CD14-positive monocyte (primary cell): Measurements from ENCODE around the gene MB21D2. TPM values are rescaled to one million over a fixed set of nuclear protein-coding genes. Genes with fewer than 3 reads are reported as not detected.
"Not testable (repeated sequence)": the region's sequence is repeated elsewhere in the genome, so short reads cannot be mapped to it uniquely, and the experiment has no call there.

Experiments used
- DNase-seq, 3 donors: peaks; one replicate each; pipeline ENCODE4 v3.0.0-alpha.2; 2011 to 2022
- H2AFZ ChIP-seq: 2 replicates; pipeline ENCODE4 v1.6.0; 2012; ENCODE audit warnings: mild to moderate bottlenecking, low read depth, low read length, inconsistent platforms; ENCODE audit not compliant: insufficient read depth, poor library complexity, severe bottlenecking
- H3K27ac ChIP-seq, 2 donors: 1 replicate in 1 of 2; 2 replicates in 1 of 2; pipeline ENCODE4 v1.5.1; 2012 to 2013; ENCODE audit warnings: low read length in 2 of 2, control low read depth in 1 of 2, inconsistent platforms in 1 of 2, low read depth in 1 of 2, mild to moderate bottlenecking in 1 of 2
- H3K27me3 ChIP-seq, 2 donors: one replicate each; pipeline versions ENCODE4 v1.6.0 to v1.6.1; 2011 to 2013; ENCODE audit warnings: low read length in 2 of 2; ENCODE audit not compliant: control insufficient read depth in 2 of 2, insufficient read depth in 2 of 2
- H3K36me3 ChIP-seq, 2 donors: replicated peaks in 1 of 2; 1 replicate in 1 of 2; 2 replicates in 1 of 2; pipeline versions ENCODE4 v1.5.1 to v1.6.1; 2012 to 2013; ENCODE audit warnings: low read length in 2 of 2, control low read depth in 1 of 2, inconsistent platforms in 1 of 2, mild to moderate bottlenecking in 1 of 2; ENCODE audit not compliant: insufficient read depth in 2 of 2, control insufficient read depth in 1 of 2
- H3K4me1 ChIP-seq, 2 donors: 1 replicate in 1 of 2; 2 replicates in 1 of 2; pipeline versions ENCODE4 v1.5.1 to v1.6.1; 2012 to 2013; ENCODE audit warnings: low read length in 2 of 2, control low read depth in 1 of 2, inconsistent platforms in 1 of 2, mild to moderate bottlenecking in 1 of 2, moderate library complexity in 1 of 2; ENCODE audit not compliant: insufficient read depth in 2 of 2, control insufficient read depth in 1 of 2
- H3K4me2 ChIP-seq: replicated peaks from 2 replicates; pipeline ENCODE3; 2012; ENCODE audit warnings: low read length, moderate library complexity, mild to moderate bottlenecking; ENCODE audit not compliant: poor library complexity, severe bottlenecking; ENCODE audit errors: extremely low read depth
- H3K4me3 ChIP-seq, 3 experiments: fragments of 200-600 bp in 1 of 3; sonication (generic) in 1 of 3; replicated peaks in 1 of 3; 1 replicate in 2 of 3; 2 replicates in 1 of 3; pipeline ENCODE4 v1.5.1; 2011 to 2013; ENCODE audit warnings: low read length in 3 of 3, mild to moderate bottlenecking in 3 of 3, control low read depth in 2 of 3, low read depth in 2 of 3, inconsistent platforms in 1 of 3, moderate library complexity in 1 of 3
- H3K79me2 ChIP-seq: 2 replicates; pipeline ENCODE4 v1.6.0; 2012; ENCODE audit warnings: mild to moderate bottlenecking, control low read depth, inconsistent platforms, low read length, moderate library complexity; ENCODE audit not compliant: insufficient read depth
- H3K9ac ChIP-seq: 2 replicates; pipeline ENCODE4 v1.6.0; 2017; ENCODE audit warnings: low read length, mild to moderate bottlenecking; ENCODE audit not compliant: insufficient read depth, poor library complexity, severe bottlenecking
- H3K9me3 ChIP-seq, 2 donors: replicated peaks in 1 of 2; 1 replicate in 1 of 2; 2 replicates in 1 of 2; pipeline versions ENCODE4 v1.5.1 to v1.6.1; 2012 to 2013; ENCODE audit warnings: low read length in 2 of 2, control low read depth in 1 of 2; ENCODE audit not compliant: control insufficient read depth in 1 of 2, insufficient read depth in 1 of 2
- H4K20me1 ChIP-seq: 2 replicates; pipeline ENCODE4 v1.6.0; 2012; ENCODE audit warnings: mild to moderate bottlenecking, low read length, control low read depth, moderate library complexity; ENCODE audit not compliant: insufficient read depth
- H3K27ac Mint-ChIP-seq, 7 donors: one replicate each; pipeline ENCODE4 v1.8.0; 2020; ENCODE audit warnings: mild to moderate bottlenecking in 7 of 7, mixed read lengths in 7 of 7, moderate library complexity in 6 of 7, inconsistent platforms in 2 of 7
- H3K27me3 Mint-ChIP-seq, 3 donors: one replicate each; pipeline ENCODE4 v1.8.0; 2021 to 2022; ENCODE audit warnings: low read depth in 3 of 3, mild to moderate bottlenecking in 3 of 3, mixed read lengths in 3 of 3, moderate library complexity in 3 of 3, inconsistent platforms in 1 of 3
- H3K36me3 Mint-ChIP-seq, 2 donors: one replicate each; pipeline ENCODE4 v1.8.0; 2020; ENCODE audit warnings: mixed read lengths in 2 of 2, inconsistent platforms in 1 of 2, mild to moderate bottlenecking in 1 of 2
- H3K4me1 Mint-ChIP-seq: one replicate; pipeline ENCODE4 v1.8.0; 2020; ENCODE audit warnings: mild to moderate bottlenecking, mixed read lengths
- H3K4me3 Mint-ChIP-seq, 2 donors: one replicate each; pipeline ENCODE4 v1.8.0; 2020; ENCODE audit warnings: mild to moderate bottlenecking in 2 of 2, mixed read lengths in 2 of 2, moderate library complexity in 1 of 2
- H3K9me3 Mint-ChIP-seq, 7 donors: one replicate each; pipeline ENCODE4 v1.8.0; 2020 to 2022; ENCODE audit warnings: mixed read lengths in 7 of 7, mild to moderate bottlenecking in 6 of 7, moderate library complexity in 6 of 7, inconsistent platforms in 2 of 7
- WGBS: methylation state at CpG from one replicate; pipeline ENCODE4 v1.1.5; 2013; ENCODE audit warnings: missing lambda C conversion rate; ENCODE audit not compliant: insufficient coverage; 5-methylcytosine and 5-hydroxymethylcytosine counted together
- intact Hi-C, 2 donors: fragments of 100-400 bp; cut with micrococcal nuclease; formaldehyde crosslinking; loops; one replicate each; pipeline versions ENCODE4 v1.15.0 to v1.15.1; 2023
- polyA plus RNA-seq, 3 donors: library from polyadenylated mRNA; depleted of rRNA in 1 of 3; unstranded in 2 of 3; stranded (reverse) in 1 of 3; fragments of 300-500 nt in 2 of 3; fragments of >200 nt in 1 of 3; fragmentation: Illumina TruSeq in 2 of 3; gene quantifications; 1 replicate in 2 of 3; 2 replicates in 1 of 3; pipeline ENCODE4 v1.2.3, GENCODE V29; 2012 to 2021
- TF ChIP-seq, protein P1 (sequence below): fragments of 200-600 bp; IDR thresholded peaks from one replicate; pipeline ENCODE4 v1.8.0; 2022; ENCODE audit warnings: antibody characterized with exemption, mild to moderate bottlenecking

Gene MB21D2
- polyA plus RNA-seq, 3 donors = 0.37 to 0.77 (median 0.59) TPM

DNA sequence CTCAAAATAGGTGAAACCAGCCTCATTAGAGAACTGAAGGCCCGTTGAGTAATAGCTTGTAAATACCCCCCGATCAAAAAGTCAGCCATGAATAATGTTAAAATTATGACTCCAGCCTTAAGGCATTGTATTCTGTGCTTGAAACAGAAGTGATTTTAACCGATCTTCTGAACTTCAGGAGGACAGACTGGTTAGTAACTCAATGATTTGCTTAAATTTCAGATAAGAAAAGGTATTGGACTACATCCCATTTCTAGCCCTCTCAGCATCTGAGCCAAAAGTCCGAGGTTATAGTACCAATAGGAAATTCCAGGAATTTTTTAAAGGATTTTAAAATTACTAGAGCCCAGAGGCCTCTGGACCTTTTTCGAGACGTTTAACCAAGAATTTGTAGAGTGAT is 122.6 kb downstream of the MB21D2 start:
- no peak overlapping the region for H2AFZ ChIP-seq
- Mint-ChIP-seq H3K36me3 (no peaks in the 10 kb centered on the region), H3K9me3 (no peaks in the 10 kb centered on the region), H3K4me3 (no peak overlapping the region), H3K27ac (no peak overlapping the region), H3K27me3 (no peaks in the 10 kb centered on the region), H3K4me1 (no peaks in the 10 kb centered on the region)
- TF ChIP-seq, protein P1, sequence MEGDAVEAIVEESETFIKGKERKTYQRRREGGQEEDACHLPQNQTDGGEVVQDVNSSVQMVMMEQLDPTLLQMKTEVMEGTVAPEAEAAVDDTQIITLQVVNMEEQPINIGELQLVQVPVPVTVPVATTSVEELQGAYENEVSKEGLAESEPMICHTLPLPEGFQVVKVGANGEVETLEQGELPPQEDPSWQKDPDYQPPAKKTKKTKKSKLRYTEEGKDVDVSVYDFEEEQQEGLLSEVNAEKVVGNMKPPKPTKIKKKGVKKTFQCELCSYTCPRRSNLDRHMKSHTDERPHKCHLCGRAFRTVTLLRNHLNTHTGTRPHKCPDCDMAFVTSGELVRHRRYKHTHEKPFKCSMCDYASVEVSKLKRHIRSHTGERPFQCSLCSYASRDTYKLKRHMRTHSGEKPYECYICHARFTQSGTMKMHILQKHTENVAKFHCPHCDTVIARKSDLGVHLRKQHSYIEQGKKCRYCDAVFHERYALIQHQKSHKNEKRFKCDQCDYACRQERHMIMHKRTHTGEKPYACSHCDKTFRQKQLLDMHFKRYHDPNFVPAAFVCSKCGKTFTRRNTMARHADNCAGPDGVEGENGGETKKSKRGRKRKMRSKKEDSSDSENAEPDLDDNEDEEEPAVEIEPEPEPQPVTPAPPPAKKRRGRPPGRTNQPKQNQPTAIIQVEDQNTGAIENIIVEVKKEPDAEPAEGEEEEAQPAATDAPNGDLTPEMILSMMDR = no peak
- H3K36me3 ChIP-seq = no peaks in the 10 kb centered on the region
- no peaks in the 10 kb centered on the region for H3K79me2 ChIP-seq
- no peaks in the 10 kb centered on the region for H3K4me1 ChIP-seq
- no peak overlapping the region for H3K4me3 ChIP-seq
- peaks cover 0 to 2% of the 10 kb centered on the region in 2 donors for H3K27me3 ChIP-seq
- no CpG with 5 or more reads among the region's 6 CpGs for WGBS
- H3K9me3 ChIP-seq = no peaks in the 10 kb centered on the region
- H3K9ac ChIP-seq = no peak overlapping the region
- DNase-seq = no peak
- no peaks in the 10 kb centered on the region for H4K20me1 ChIP-seq
- H3K27ac ChIP-seq = no peak overlapping the region
- intact Hi-C loops = no loop called here
- H3K4me2 ChIP-seq = no peak overlapping the region

DNA sequence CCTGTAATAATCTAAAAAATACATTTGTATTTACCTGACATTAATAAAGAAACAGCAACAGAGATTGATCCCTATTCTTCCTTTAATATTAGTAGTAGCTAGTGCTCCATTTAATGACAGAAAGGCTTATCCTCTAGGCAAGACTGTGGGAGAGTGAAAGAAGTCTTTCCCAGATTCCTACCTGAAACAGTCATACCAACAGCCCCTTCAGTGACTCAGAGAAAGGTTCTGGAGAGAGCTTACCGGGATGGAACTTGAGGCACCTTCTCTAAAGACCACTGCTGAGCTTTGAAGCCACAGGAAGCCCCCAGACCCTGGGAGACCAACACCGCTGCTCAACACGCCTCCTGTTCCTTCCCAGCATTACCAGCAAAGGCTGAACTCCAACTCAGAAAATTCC is 123.4 kb downstream of the MB21D2 start:
- H3K4me3 ChIP-seq = no peak overlapping the region
- H3K4me2 ChIP-seq = no peak overlapping the region
- no peak overlapping the region for H2AFZ ChIP-seq
- Mint-ChIP-seq H3K27ac (no peak overlapping the region), H3K27me3 (peaks cover 0 to 4% (median 0%) of the 10 kb centered on the region in 3 donors), H3K4me1 (no peaks in the 10 kb centered on the region), H3K9me3 (no peaks in the 10 kb centered on the region), H3K36me3 (no peaks in the 10 kb centered on the region), H3K4me3 (no peak overlapping the region)
- H3K79me2 ChIP-seq = no peaks in the 10 kb centered on the region
- H4K20me1 ChIP-seq = no peaks in the 10 kb centered on the region
- no peaks in the 10 kb centered on the region for H3K4me1 ChIP-seq
- no peak for DNase-seq
- TF ChIP-seq, protein P1 = no peak
- no peaks in the 10 kb centered on the region for H3K9me3 ChIP-seq
- H3K36me3 ChIP-seq = no peaks in the 10 kb centered on the region
- intact Hi-C loops = no loop called here
- H3K27me3 ChIP-seq = peaks cover 0 to 2% of the 10 kb centered on the region in 2 donors
- H3K9ac ChIP-seq = no peak overlapping the region
- H3K27ac ChIP-seq = no peak overlapping the region
- WGBS = 83% methylated on average over 3 of the region's 3 CpGs

DNA sequence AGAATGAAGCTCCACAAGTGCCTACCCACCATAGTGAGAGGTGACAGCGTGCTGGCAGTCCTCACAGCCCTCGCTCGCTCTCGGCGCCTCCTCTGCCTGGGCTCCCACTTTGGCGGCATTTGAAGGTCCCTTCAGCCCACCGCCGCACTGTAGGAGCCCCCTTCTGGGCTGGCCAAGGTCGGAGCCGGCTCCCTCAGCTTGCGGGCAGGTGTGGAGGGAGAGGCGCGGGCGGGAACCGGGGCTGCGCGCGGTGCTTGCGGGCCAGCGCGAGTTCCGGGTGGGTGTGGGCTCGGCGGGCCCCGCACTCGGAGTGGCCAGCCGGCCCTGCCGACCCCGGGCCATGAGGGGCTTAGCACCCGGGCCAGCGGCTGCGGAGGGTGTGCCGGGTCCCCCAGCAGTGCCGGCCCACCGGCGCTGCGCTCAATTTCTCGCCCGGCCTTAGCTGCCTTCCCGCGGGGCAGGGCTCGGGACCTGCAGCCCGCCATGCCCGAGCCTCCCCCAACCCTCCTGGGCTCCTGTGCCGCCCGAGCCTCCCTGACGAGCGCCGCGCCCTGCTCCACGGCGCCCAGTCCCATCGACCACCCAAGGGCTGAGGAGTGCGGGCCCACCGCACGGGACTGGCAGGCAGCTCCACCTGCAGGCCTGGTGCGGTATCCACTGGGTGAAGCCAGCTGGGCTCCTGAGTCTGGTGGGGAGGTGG is 128.7 kb downstream of the MB21D2 start:
- intact Hi-C loops, H3K27me3 Mint-ChIP-seq, H3K4me1 ChIP-seq, H3K9me3 ChIP-seq, H3K27me3 ChIP-seq, H3K4me3 Mint-ChIP-seq, H3K9ac ChIP-seq, H3K4me3 ChIP-seq, H4K20me1 ChIP-seq, H3K79me2 ChIP-seq, H3K4me2 ChIP-seq, H3K4me1 Mint-ChIP-seq, H3K27ac Mint-ChIP-seq, H3K36me3 Mint-ChIP-seq, H2AFZ ChIP-seq, H3K9me3 Mint-ChIP-seq, DNase-seq, H3K36me3 ChIP-seq, H3K27ac ChIP-seq: not testable (repeated sequence)
- WGBS = 90% methylated on average over 44 of the region's 57 CpGs
